Right forelimb (tissue), 1 donor: ENCODE data around the gene SLC12A9.

Source experiments
- DNase-seq: peaks from one replicate; pipeline ENCODE4 v3.0.0-alpha.2; 2018

The SLC12A9 gene

GRCh38 chr7:100864263-100864845 lies 11.8 kb downstream of the SLC12A9 start:
- no peak for DNase-seq

GRCh38 chr7:100865372-100865911 lies 12.9 kb downstream of the SLC12A9 start:
- DNase-seq = no peak

- DNase-seq = peak; percentile 88
Measured at GRCh38 chr7:100865938-100866728, 13.6 kb downstream of the SLC12A9 start.

GRCh38 chr7:100866729-100867039 lies 14.2 kb downstream of the SLC12A9 start:
- DNase-seq = no peak

- DNase-seq = peak; percentile 96
Measured at GRCh38 chr7:100867040-100867775, 14.7 kb downstream of the SLC12A9 start, which contains the start of gene TRIP6. Gene TRIP6 (plus strand): TSS chr7:100867387. CDS start chr7:100867498, 111 bp downstream.

GRCh38 chr7:100867776-100868485 lies 15.4 kb downstream of the SLC12A9 start:
- no peak for DNase-seq

GRCh38 chr7:100873599-100874299 lies 21.2 kb downstream of the SLC12A9 start:
- no peak for DNase-seq

- DNase-seq = no peak
Measured at GRCh38 chr7:100874300-100874576, 21.7 kb downstream of the SLC12A9 start.

GRCh38 chr7:100874577-100875355 lies 22.3 kb downstream of the SLC12A9 start, which contains the start of gene SRRT:
Gene SRRT (plus strand): TSS chr7:100875103. CDS start chr7:100875591, 488 bp downstream.
- DNase-seq = peak; percentile 99

GRCh38 chr7:100875356-100875751 lies 22.8 kb downstream of the SLC12A9 start:
- DNase-seq = no peak

- DNase-seq = no peak
Measured at GRCh38 chr7:100878013-100878412, 25.5 kb downstream of the SLC12A9 start.

- no peak for DNase-seq
Measured at GRCh38 chr7:100878685-100879084, 26.2 kb downstream of the SLC12A9 start.

GRCh38 chr7:100879685-100880261 lies 27.3 kb downstream of the SLC12A9 start:
- DNase-seq = no peak

GRCh38 chr7:100880645-100881044 lies 28.1 kb downstream of the SLC12A9 start:
- no peak for DNase-seq

GRCh38 chr7:100881136-100881535 lies 28.6 kb downstream of the SLC12A9 start:
- no peak for DNase-seq

- DNase-seq = no peak
Measured at GRCh38 chr7:100882201-100882600, 29.7 kb downstream of the SLC12A9 start.

GRCh38 chr7:100882785-100883526 lies 30.4 kb downstream of the SLC12A9 start:
- DNase-seq = no peak

- DNase-seq = no peak
Measured at GRCh38 chr7:100884736-100885439, 32.4 kb downstream of the SLC12A9 start.

GRCh38 chr7:100885440-100886141 lies 33.1 kb downstream of the SLC12A9 start:
- no peak for DNase-seq
